Transverse colon (tissue), 3 donors: ENCODE results near the gene ARHGAP20.

Experiments
- CTCF ChIP-seq, 5 experiments: fragments of 200-600 bp in 3 of 5; fragments of 450-650 bp in 2 of 5; sonication (generic) in 3 of 5; IDR thresholded peaks; 1 replicate in 2 of 5; 2 replicates in 3 of 5; pipeline ENCODE4 v1.5.1; 2016 to 2017; ENCODE audit warnings: antibody characterized with exemption in 5 of 5, inconsistent platforms in 3 of 5, mild to moderate bottlenecking in 2 of 5, moderate library complexity in 1 of 5
- EP300 ChIP-seq: sonication (generic); formaldehyde crosslinking; IDR thresholded peaks from one replicate; pipeline ENCODE4 v1.6.1; 2017; ENCODE audit warnings: antibody characterized with exemption, low read depth
- POLR2A ChIP-seq: fragments of 450-650 bp; IDR thresholded peaks from one replicate; pipeline ENCODE4 v1.6.1; 2016; ENCODE audit warnings: antibody characterized with exemption, mild to moderate bottlenecking, moderate library complexity

DNA sequence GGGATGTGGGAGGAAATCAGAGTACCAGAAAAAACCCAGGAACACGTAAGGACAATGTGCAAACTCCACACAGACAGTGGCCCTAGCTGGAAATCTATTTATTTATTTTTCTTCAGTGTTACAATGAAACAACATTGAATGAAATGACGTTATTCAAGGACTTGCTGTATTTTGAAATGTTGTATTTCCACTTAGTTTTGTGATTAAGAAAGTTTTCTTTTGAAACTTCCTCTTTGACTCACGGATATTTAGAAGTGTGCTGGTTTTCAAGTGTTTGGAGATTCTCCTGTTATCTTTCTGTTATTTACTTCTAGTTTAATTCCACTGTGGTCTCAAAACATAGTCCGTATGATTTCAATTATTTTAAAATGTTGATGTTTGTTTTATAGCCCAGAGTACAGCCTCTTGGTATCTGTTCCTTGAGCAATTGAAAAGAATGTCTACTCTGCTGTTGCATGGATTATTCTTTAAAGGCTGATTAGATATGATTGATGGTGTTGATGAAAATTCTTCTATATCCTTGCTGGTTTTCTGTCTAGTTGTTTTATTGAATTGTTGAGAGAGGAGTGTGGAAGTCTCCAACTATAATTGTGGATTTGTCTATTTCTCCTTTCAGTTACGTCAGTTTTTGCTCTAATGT lies 141.0 kb downstream of the ARHGAP20 start:
- TF ChIP-seq POLR2A (no peak), CTCF (IDR thresholded peaks at IDR 0.05) (no peak), EP300 (no peak)
